ENCODE measurements around the gene CCR6.

DNA sequence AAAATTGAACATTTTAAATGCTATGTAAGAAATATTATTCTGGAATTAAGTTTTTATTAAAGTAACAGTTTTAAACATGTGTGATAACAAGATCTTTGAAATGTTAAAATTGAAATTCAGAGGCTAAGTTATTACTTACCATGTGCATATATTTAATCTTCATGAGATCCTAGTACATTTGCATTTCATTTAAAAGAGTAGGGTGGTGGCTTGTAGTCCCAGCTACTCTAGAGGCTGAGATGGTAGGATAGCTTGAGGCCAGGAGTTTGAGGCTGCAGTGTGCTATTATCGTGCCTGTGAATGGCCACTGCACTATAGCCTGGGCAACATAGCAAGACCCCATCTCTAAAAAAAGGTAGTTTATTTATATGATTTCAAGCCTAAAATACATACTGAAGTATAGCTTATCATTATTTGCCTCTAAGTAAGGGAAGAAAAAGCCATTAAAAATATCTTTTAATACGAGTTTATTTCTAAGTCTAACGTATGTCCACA, 3.0 kb downstream of the CCR6 start:
- TF ChIP-seq, protein P1, sequence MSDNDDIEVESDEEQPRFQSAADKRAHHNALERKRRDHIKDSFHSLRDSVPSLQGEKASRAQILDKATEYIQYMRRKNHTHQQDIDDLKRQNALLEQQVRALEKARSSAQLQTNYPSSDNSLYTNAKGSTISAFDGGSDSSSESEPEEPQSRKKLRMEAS (IDR thresholded peaks at IDR 0.05), result no peak
- TF ChIP-seq CHD2 (IDR thresholded peaks at IDR 0.05; ENCODE audit: low read length, partially characterized antibody), result no peak
- TF ChIP-seq REST (IDR thresholded peaks at IDR 0.05), result no peak
- TF ChIP-seq ELK1 (IDR thresholded peaks at IDR 0.05; ENCODE audit: low read depth, low read length), result no peak
- no peak for TF ChIP-seq RFX5 (IDR thresholded peaks at IDR 0.05)
- TF ChIP-seq NR3C1 (IDR thresholded peaks at IDR 0.05), result no peak
- no peak for TF ChIP-seq CTCF (IDR thresholded peaks at IDR 0.05)
- TF ChIP-seq SREBF2 (IDR thresholded peaks at IDR 0.05), result no peak
- no peak for TF ChIP-seq RAD21 (conservative IDR thresholded peaks at IDR 0.05 in 1 of 2, IDR thresholded peaks at IDR 0.05 in 1 of 2)
- TF ChIP-seq RARB (CRISPR knock-in tag; IDR thresholded peaks at IDR 0.05), result no peak
- no peak for TF ChIP-seq MYC (IDR thresholded peaks at IDR 0.05; ENCODE audit: borderline replicate concordance, low read length)
- no peak for TF ChIP-seq POLR2A (IDR thresholded peaks at IDR 0.05; ENCODE audit: low read length)
- TF ChIP-seq POLR2AphosphoS2 (conservative IDR thresholded peaks at IDR 0.05; ENCODE audit: low read length), result no peak
- no peak for TF ChIP-seq ZFP36 (IDR thresholded peaks at IDR 0.05; ENCODE audit: borderline replicate concordance, partially characterized antibody)
